ENCODE measurements around the gene CEPT1.

Gene CEPT1

DNA sequence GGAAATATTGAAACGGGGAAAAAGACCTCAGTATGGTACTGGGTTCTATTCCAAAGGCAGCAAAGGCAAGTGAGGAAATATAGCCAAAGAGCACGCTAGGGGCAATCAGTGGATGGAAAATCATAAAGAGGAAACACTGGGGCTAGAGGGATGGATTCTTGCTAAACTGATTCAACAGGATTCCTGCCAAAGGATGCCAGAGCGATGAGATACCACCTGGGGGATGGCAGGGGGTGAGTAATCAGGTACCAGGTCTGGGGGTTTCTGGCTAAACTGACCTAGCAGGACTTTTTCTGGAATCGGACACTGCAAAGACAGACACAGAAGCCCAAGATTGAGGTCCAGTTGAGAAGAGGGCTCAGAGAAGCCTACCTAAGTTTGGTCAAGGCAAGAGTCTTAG lies 94.2 kb downstream of the CEPT1 start:
- no peak for FAIRE-seq
